A673 (cell line): ENCODE data around the gene FMO2. TPM values are rescaled to one million over a fixed set of nuclear protein-coding genes. Genes with fewer than 3 reads are reported as not detected.

Experiments used
- BruUV-seq: library from RNA; stranded (reverse); fragments of 400-500 nt; replicated peaks from 2 replicates; lab custom pipeline; 2021; lab: Mats Ljungman, UMichigan
- CTCF ChIA-PET: fragments of 300-600 bp; sonication (Branson Sonifier 250); formaldehyde crosslinking; loops from one replicate; lab custom pipeline; 2022; ENCODE audit warnings: antibody characterized with exemption; lab: Charles Lee
- POLR2A ChIA-PET: fragments of 300-600 bp; sonication (Branson Sonifier 250); formaldehyde crosslinking; loops from one replicate; lab custom pipeline; 2022; ENCODE audit warnings: antibody characterized with exemption; ENCODE audit not compliant: low non-redundant PET; lab: Charles Lee
- DNase-seq: peaks from one replicate; pipeline ENCODE4 v3.0.0-alpha.2; 2015; ENCODE audit warnings: low spot score
- H3K27ac ChIP-seq: fragments of 200-600 bp; sonication (generic); 2 replicates; pipeline ENCODE4 v1.5.1; 2016; ENCODE audit warnings: mixed run types, low read depth, mild to moderate bottlenecking, mixed read lengths, antibody characterized with exemption, low read length; ENCODE audit not compliant: poor library complexity, severe bottlenecking
- H3K27me3 ChIP-seq: fragments of 200-600 bp; sonication (generic); replicated peaks from 2 replicates; pipeline ENCODE4 v1.6.1; 2017; ENCODE audit warnings: mixed run types, low read depth, mild to moderate bottlenecking, mixed read lengths, antibody characterized with exemption, low read length; ENCODE audit not compliant: insufficient read depth, poor library complexity
- H3K36me3 ChIP-seq: fragments of 200-600 bp; sonication (generic); 2 replicates; pipeline ENCODE4 v1.6.1; 2016; ENCODE audit warnings: mixed run types, mild to moderate bottlenecking, mixed read lengths, antibody characterized with exemption, low read length; ENCODE audit not compliant: insufficient read depth, poor library complexity, severe bottlenecking
- H3K4me1 ChIP-seq: fragments of 200-600 bp; sonication (generic); 2 replicates; pipeline ENCODE4 v1.6.1; 2017; ENCODE audit warnings: mixed run types, mild to moderate bottlenecking, mixed read lengths, antibody characterized with exemption, low read length; ENCODE audit not compliant: insufficient read depth, poor library complexity, severe bottlenecking
- H3K4me3 ChIP-seq: fragments of 200-600 bp; sonication (generic); 2 replicates; pipeline ENCODE4 v1.5.1; 2016; ENCODE audit warnings: low read depth, mixed run types, mild to moderate bottlenecking, mixed read lengths, low read length; ENCODE audit not compliant: poor library complexity, severe bottlenecking
- H3K9me3 ChIP-seq: fragments of 200-600 bp; sonication (generic); 2 replicates; pipeline ENCODE4 v1.6.1; 2016; ENCODE audit warnings: mixed run types, low read depth, mild to moderate bottlenecking, mixed read lengths, antibody characterized with exemption, low read length; ENCODE audit not compliant: poor library complexity, severe bottlenecking
- CTCF ChIP-seq: fragments of 300-800, 200-600 bp; sonication (generic); conservative IDR thresholded peaks from 2 replicates; pipeline ENCODE4 v1.5.1; 2017; ENCODE audit warnings: low read depth, mild to moderate bottlenecking, antibody characterized with exemption, low read length, moderate library complexity, mixed read lengths
- EZH2 ChIP-seq: fragments of 200-600 bp; sonication (generic); IDR thresholded peaks from 2 replicates; pipeline ENCODE4 v1.6.1; 2017; ENCODE audit warnings: borderline replicate concordance, low read depth, mild to moderate bottlenecking, mixed read lengths, antibody characterized with exemption, low read length; ENCODE audit not compliant: poor library complexity, severe bottlenecking
- intact Hi-C: fragments of 100-400 bp; cut with micrococcal nuclease; formaldehyde crosslinking; loops from one replicate; pipeline ENCODE4 v1.10.0; 2022; ENCODE audit not compliant: unreplicated experiment
- total RNA-seq: library from RNA; stranded (reverse); gene quantifications from 2 replicates; pipeline ENCODE4 v1.2.3, GENCODE V29; 2021

Gene FMO2
- total RNA-seq, 1 experiment from 2014 or later = not detected

GRCh38 chr1:171174560-171175294 lies 10.4 kb upstream of the FMO2 start:
- CTCF ChIA-PET = interaction anchor here (0.8 to 1.4 kb wide), 4 partner anchors 11 to 94 kb away, joined by 3 to 5 read pairs (median 3); no protein-coding TSS in a partner anchor
- POLR2A ChIA-PET = no interaction called here
- Histone ChIP-seq H3K36me3 (no peaks in the 10 kb centered on the region), H3K4me1 (peaks cover 27% of the 10 kb centered on the region), H3K27me3 (no peaks in the 10 kb centered on the region), H3K27ac (peak overlapping the region; percentile 55), H3K4me3 (no peak overlapping the region), H3K9me3 (no peaks in the 10 kb centered on the region)
- TF ChIP-seq CTCF (peak; percentile 22; the same call in 1 of the 2 replicates), EZH2 (no peak)
- intact Hi-C loops = loop anchor here (5.0 kb wide), 2 partner anchors 53 to 138 kb away; partner anchors contain the start of gene FMO4
- DNase-seq = peak; percentile 55
- no TSS peak for BruUV-seq

DNA sequence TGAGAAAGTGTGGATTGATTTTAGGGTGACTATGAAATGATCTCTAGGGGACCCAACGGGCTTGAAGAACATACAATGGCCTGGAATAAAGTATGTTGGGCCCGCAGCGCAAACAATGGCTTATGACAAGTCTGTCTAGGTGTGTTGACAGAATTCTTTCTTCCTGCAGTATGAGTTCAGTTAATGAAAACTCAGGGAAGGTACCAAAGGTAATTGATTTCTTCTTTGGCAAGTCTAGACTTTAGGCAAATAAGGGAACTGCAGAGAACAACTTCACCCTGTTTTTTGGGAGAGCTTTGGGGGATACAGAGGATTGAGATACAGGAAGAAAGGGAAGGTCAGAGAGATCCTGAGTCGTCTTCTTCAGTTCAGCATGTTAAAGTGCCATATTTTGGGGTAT lies 7.8 kb upstream of the FMO2 start:
- Histone ChIP-seq H3K9me3 (no peaks in the 10 kb centered on the region), H3K4me3 (no peak overlapping the region), H3K27ac (no peak overlapping the region), H3K4me1 (peaks cover 47% of the 10 kb centered on the region), H3K27me3 (no peaks in the 10 kb centered on the region), H3K36me3 (no peaks in the 10 kb centered on the region)
- DNase-seq = no peak
- ChIA-PET CTCF (no interaction called here), POLR2A (no interaction called here)
- intact Hi-C loops = loop anchor here (5.0 kb wide), 2 partner anchors 50 to 135 kb away; partner anchors contain the start of gene FMO4
- no TSS peak for BruUV-seq
- no peak for TF ChIP-seq EZH2
- TF ChIP-seq CTCF = no peak

GRCh38 chr1:171179318-171180227 lies 5.5 kb upstream of the FMO2 start:
- ChIA-PET CTCF (no interaction called here), POLR2A (no interaction called here)
- H3K27ac ChIP-seq = peak overlapping the region; percentile 65
- H3K4me3 ChIP-seq = no peak overlapping the region
- no TSS peak for BruUV-seq
- TF ChIP-seq EZH2 = no peak
- TF ChIP-seq CTCF = no peak
- DNase-seq = peak; percentile 40
- H3K9me3 ChIP-seq = no peaks in the 10 kb centered on the region
- H3K4me1 ChIP-seq = peaks cover 32% of the 10 kb centered on the region
- no peaks in the 10 kb centered on the region for H3K36me3 ChIP-seq
- intact Hi-C loops = loop anchor here (5.0 kb wide), 2 partner anchors 48 to 133 kb away; partner anchors contain the start of gene FMO4
- no peaks in the 10 kb centered on the region for H3K27me3 ChIP-seq
